Anterior cingulate cortex (tissue), 58 donors: ENCODE data around the gene WFDC1.

Experiments
- DNase-seq, 58 donors: peaks; one replicate each; lab custom pipeline; 2025; lab: John Stamatoyannopoulos, UW

Gene WFDC1, protein sequence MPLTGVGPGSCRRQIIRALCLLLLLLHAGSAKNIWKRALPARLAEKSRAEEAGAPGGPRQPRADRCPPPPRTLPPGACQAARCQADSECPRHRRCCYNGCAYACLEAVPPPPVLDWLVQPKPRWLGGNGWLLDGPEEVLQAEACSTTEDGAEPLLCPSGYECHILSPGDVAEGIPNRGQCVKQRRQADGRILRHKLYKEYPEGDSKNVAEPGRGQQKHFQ

DNA sequence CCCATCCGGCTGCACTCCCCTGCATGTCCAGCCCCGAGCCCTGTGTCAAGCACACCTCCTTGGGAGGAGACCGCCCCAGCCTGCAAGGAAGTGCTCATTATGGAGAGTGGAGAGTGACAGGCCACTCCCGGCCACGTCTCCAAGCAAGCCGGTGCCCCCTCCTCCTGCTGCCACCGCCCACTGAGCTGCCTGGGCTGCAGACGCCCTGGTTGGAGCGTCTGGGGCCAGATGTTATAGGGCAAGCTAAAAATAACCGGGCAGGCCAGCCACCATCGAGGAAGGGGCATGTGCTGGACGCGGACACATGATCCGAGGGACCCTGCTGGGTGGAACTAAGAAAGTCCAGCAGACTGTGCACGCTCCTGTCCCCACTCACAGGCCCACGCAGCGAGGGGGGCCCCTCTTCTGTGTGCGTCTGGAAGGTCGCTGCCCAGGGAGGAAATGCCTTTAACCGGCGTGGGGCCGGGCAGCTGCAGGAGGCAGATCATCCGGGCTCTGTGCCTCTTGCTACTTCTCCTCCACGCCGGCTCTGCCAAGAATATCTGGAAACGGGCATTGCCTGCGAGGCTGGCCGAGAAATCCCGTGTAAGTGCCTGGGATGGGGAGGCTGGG, at the start of gene WFDC1:
WFDC1 (plus strand) TSS at position 348 of the 612 bp plus-strand sequence; CDS start at position 442, 94 bp downstream.
- DNase-seq: peak in 41 of 58 donors; percentile 12 to 70 (median 28)

DNA sequence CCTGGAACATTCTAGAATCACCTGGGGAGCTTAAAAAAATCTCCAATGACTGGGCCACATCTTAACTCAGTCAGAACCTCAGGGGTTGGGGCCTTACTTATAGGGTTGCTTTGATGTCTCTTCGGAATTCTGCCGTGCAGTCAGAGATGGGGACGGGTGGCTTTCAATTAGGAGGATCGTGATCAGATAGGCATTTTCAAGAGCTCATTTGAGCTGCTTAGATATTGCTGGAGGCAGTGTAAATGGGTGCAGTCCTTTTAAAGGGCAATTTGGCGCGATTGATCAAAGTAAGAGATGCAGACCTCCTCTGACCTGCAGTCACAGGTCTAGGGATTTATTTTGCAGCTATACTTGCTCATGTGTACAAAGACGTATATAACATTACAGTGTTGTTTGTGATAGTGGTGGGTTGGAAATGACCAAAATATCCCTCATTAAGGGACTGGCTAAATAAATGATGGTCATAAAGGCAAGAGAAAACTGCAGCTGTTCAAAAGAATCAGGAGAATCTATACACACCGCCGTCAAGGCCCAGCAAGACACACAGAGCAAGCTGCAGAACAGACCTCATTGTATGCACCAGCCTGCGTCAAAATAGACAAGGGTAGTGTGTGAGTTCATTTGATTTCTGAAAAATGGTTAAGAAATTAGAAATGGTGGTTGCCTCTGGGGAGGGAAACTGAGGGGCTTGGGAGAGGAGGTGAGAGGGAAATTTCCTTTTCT, 48.6 kb upstream of the WFDC1 start:
- DNase-seq: no peak

DNA sequence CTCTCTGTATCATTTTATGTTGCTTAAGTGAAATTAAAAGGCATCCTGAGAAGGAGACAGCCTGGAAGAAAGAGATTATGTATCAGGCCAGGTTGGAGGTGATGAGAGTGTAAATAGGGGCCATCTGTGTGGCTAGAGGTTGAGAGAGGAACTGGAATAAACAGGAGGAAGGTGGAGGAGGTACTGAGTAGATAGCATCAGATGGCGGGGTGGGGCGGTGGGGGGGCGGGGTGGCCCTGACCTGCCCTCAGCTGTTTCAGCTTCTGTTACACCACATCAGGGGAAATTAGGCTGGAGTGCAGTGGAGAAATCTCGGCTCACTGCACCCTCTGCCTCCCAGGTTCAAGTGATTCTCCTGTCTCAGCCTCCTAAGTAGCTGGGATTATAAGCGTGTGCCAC, 48.0 kb upstream of the WFDC1 start:
- no peak for DNase-seq

DNA sequence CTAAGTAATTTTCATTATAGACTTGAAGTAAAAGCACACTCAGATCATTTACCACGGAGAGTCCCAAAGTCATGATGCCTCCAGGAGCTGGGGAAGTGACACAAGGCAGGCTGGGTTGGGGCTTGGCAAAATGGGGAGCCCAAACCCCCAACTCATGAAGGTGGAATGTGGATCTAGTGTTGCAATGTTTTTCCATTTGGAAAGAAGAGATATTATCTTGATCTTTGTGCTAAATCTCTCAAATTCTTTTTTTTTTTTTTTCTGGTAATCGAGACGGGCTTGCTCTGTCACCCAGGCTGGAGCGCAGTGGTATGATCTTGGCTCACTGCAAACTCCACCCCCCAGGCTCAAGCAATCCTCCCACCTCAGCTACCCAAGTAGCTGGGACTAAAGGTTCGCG, 47.3 kb upstream of the WFDC1 start:
- no peak for DNase-seq

DNA sequence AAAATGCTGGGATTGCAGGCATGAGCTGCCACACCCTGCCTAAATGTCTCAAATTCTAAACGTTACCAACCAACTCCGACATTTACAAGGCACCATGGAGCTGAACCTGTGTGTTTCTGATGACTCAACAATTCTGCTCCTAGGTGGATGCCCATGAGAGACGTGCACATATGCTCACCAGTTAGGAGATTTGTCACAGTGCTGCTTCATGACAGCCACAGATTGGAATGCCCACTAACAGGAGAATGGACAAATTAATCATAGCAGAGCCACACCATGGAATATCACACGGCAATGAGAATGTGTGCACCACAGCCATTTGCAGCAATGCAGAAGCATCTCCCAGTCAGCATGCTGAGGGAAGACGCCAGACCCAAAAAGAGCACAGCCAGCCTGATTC, 46.8 kb upstream of the WFDC1 start:
- no peak for DNase-seq

DNA sequence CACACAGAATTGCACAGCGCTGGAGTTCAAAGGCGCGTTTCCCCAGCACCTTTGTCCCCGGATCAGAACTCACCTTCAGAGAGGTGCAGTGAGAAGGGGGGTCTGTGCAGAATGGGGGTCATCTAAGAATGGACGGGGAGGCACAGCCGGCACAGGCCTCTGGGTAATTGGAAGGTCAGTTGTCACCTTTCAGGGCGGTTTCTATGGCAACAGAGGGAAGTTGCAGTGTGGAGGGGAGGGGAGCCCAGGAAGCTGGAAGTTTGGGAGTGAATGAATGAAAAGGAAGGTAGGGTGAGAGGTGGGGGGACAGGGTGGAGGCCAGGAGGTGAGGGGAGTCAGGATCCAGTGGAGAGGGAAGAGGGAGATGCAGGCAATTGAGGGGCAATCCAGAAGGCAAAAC, 42.5 kb upstream of the WFDC1 start:
- no peak for DNase-seq

DNA sequence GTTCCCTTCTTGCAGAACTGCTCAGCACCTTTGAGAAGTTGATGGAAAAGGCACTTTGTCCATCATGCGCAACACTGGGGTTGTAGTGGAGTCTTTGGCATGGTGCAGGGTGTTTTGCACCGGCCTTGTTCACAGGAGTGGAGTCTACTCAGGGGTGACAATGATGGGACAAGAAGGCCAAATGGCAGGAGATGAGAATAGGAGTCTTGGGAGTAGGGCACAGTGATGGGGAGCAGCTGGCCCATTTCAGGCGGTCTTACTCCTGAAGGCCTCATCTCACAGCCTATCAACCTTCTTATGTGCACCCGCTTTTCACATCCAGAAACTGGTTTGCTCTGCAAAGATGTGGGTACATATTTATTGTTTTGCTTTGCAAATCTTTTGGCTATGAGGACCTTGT, 41.5 kb upstream of the WFDC1 start:
- DNase-seq: no peak

DNA sequence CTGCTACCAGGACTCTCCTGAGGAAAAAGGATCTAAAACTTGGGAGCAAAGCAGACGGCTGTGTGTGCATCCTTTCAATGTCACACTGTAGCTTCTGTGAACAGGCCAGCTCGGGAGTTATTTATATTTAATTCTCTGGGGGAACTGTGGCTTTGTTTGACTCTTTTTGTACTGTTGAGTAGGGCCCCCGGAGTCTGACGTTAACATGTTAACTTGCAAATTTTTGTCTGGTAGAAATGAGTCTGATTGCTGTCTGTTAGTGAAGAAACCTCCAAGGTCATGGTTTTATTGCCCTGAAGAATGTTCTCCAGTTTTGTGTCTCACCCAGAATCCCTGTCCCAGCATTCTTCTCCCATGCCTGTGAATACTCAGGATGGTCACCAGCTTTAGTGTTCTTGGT, 40.6 kb upstream of the WFDC1 start:
- no peak for DNase-seq

DNA sequence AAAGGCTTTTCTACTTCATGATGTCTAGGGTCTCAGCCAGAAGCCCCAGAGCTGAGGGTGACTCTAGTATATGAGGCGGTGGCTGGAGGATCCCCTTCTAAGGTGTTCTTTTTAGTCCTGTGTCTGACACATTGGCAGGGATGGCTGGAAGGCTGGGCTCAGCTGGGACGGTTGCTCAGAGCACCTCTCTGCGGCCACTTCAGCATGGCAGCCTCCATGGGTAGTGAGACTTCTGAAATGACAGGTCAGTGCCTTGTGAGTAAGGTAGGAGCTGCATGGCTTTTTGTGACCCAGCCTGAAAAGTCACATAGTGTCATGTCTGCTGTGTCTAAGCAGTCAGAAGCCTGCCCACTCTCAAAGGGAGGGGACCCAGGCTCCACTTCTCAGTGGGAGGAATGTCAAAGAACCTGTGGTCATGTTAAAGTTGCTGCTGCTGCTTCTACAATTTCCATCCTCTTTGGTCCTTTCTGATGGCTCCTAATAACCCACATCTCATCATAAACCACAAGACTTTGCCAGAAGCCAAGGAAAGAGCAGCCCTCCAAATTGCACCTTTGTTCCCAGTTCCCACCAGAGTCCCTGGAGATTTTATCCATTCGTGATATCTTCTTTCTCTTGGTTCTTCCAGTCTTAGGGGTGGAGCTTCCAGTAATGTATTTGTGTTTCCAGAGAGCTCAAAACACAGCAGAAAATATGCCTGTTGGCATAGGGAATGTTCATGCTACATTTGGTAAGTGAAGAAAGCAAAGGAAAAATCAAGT, 39.4 kb upstream of the WFDC1 start:
- no peak for DNase-seq

DNA sequence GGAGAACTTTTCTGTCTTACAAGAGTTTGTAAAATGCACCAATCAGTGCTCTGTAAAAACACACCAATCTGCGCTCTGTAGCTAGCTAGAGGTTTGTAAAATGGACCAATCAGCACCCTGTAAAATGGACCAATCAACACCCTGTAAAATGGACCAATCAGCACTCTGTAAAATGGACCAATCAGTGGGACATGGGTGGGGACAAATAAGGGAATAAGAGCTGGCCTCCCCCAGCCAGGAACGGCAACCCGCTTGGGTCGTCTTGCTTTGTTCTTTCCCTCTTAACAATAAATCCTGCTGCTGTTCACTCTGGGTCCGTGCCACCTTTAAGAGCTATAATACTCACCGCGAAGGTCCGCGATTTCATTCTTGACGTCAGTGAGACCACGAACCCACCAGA, 36.4 kb upstream of the WFDC1 start:
- no peak for DNase-seq

DNA sequence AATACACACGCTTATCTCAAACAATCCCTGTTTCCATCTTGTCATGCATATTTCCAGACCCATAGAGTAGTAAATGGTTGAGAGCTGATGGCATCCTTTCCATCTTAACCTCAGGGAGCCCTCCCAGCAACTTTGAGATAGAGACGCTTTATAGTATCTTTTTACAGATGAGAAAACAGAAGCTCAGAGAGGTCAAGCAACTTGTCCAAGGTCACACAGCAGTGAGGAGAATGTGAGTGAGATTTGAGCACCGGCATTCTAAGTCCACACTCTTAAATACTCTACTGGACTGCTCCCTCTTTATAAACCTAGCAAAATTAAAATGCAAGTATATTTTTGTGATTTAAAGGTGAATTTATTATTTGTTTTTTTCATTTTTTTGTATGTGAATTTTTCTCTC, 35.0 kb upstream of the WFDC1 start:
- no peak for DNase-seq

DNA sequence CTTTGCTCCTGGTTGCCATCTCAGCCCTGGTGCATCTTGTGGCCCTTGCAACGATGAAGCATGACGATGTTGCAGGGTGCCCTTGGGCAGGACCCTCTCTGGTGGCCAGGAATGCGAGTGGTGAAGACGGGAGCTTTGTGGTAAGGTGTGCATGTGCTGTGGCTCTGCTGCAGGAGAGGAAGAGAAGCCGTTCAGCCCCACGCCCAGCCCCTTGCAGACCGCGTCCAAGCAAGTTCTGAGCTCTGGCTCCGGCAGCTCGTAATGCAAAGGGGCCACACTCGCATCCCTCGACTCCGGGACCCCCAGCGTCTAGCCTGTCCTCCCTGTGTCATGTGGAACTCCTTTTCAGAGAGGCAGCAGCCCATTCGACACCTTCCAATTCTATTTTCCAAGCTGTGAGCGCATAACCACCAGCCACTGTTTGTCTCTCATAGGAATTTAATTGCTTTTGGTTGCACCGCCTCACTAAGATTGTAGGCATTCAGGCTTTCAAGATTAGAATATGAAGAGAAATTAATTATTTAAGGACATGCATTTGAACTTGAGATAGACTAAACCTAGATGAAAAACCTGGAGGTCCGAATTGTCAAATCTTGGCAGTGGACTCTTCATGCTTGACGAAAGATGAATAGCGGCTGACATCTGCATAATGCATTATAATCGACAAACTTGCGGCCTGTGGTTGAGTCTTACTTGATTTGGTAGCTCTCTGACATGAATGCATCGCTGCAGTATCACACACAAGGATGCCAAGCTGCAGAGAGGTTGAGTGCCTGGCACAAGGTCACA, 33.7 kb upstream of the WFDC1 start:
- no peak for DNase-seq

DNA sequence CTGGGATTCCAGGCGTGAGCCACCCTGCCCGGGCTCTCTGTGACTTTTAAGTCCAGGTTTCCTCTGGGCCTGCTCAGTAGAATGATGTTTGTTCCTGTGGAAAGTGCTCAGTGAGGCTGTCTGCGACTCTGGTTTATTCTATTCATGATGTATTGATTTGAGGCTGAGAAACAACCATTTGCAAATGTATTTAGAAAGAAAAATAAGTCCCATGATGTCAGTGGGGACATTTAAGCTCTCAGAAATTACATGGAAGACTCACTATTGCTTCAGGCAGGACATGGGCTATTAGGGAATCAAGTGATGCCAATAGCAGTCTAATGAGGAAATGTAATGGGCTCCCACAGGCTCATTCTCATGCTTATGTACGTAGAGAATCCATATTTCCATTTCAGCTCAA, 32.6 kb upstream of the WFDC1 start:
- DNase-seq: no peak

DNA sequence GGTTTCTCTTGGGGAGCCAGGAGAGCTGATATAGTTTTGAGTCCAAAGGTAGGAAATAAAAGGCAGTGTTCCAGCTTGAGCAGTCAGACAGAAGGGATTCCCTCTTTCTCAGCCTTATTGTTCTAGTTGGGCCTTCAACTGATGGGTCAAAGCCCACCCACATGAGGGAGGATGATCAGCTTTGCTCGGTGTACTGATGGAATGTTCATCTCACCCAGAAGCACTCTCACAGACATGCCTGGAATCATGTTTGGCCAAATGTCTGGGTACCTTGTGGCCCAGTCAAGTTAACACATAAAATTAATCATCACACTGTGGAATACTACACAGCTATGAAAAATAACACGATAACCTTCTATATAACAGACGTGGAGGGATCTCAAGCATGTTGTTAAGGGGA, 31.7 kb upstream of the WFDC1 start:
- no peak for DNase-seq

DNA sequence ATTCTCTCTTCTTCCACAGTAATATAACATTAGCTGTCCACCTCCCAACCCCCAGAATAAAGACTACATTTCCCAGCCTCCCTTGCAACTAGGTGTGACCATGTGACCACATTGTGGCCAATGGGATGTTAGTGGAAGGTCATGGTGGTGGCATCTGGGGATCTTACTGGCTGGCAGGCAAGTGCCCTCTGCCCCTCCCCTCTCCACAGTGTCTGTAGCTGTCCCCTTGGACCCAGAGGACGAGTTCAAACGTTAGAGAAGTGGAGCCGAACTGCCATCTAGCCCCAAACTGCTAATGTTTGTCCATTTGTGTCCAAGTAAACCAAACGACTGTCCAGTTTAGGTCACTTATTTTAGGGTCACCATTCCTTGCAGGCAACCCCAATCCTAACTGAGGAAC, 28.2 kb upstream of the WFDC1 start:
- peak in 51 of 58 donors; percentile 3 to 77 (median 39) for DNase-seq

DNA sequence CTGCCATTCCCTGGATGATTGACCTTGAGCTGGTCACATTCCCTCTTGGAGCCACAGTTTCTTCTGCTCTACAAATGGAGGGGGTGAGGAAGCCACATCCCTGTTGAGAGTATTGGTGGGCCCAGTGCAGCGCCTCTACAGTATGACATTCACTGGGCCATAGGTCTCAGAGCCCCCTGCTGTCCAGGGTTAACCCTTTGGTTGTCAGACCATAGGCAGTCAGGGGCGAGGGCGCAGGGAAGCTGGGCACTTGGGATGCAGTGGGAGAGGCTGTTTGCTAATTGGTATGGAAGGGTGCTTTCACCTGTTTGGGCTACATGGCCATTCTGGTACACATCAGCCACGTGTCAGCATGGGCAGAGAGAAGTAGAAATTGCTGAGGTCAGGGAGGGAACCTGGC, 27.3 kb upstream of the WFDC1 start:
- DNase-seq: no peak

DNA sequence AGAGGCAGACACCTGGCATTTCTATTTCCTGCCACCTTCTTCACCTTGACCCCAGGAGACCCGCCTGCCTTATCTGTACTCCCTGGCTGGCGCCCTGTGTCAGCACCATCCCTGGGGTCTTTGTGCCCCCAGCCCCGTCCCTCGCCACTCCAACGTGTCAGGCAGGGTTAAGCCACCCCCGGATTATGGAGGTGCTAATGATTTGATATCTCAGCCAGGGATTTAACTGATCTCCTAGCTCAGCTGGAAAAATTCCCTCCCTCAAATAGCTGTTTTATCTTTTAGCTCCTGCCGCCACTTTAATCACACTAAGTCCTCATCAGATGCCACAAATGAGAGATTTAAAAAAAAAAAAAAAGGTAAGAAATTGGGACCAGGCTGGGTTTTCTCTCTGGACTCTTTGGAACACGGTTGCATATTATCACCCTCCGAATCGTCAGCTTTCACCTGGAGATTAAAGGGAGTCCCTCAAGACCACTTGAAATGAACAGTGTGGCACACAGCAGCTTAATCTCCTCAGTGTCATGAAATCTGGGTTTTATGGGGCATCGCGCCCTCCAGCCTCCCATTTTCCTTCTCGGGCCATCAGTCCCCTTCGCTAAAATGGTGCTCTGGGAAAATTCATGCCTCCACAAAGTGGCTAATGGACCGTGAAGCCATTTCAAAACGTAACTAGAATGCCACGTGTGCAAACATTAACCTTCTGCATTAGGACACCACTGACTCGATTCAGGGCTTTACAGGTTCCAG, 26.2 kb upstream of the WFDC1 start:
- DNase-seq: no peak

DNA sequence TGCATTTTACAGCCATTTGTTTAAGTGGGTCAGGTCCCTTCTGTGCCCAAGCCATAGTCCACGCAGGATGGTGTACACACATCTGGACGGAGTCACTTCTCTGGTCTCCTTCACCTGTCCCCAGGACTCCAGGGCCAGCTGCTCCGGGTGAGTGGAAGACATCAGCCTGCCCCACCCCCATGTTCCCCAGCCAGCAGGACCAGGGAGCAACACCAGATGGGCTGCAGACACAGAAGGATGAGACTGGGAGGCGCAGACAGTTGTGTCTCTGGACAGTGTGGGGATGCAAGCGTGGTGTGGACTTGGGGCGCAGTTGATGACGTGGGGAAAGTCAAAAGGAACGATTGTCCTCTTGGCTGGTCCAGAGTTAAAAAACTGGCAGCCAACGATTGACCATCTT, 24.6 kb upstream of the WFDC1 start:
- DNase-seq: no peak

DNA sequence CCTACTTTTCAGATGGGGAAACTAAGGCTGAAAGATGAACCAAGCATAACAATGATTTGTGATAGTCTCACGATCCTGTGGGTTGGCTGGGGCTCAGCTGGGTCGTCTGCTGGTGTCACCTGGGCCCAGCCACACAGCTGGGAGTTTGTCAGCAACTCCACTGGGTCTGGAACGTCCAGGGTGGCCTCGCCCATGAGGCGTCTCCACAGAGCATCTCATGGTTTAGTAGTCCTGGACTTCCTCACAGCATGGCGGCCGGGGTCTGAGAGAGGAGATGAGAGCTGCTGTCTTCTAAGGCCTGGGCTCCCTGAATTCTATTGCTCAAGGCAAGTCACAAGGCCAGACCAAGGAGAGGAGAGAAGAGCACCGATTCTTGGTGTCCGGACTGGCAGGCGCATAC, 24.1 kb upstream of the WFDC1 start:
- no peak for DNase-seq

DNA sequence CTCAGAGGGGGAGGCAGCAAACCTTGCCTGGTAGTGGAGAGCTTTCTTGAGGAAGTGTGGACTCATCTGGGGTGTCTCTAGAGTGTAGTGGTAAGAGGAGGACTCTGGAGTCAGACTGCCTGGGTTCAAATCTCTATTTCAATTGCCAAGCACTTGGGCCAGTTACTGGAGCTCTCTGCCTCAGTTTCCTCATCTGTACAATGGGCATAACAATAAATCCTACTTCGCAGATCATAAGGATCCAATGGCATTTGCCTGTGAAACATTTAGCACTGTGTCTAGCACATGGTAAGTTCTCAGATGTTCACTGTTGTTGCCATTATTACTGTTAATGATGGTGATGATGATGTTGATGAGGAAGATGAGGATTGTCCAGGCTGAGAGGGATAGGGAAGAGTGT, 23.6 kb upstream of the WFDC1 start:
- no peak for DNase-seq
